ENCODE data around the gene CDH13. TPM values are rescaled to one million over a fixed set of nuclear protein-coding genes. Genes with fewer than 3 reads are reported as not detected.

Gene CDH13
- total and polyA plus RNA-seq, 9 of the 15 experiments (the other 6 are each of a cell fraction or from before 2014, with no cell fraction given): 0.03 TPM; not detected in 8

DNA sequence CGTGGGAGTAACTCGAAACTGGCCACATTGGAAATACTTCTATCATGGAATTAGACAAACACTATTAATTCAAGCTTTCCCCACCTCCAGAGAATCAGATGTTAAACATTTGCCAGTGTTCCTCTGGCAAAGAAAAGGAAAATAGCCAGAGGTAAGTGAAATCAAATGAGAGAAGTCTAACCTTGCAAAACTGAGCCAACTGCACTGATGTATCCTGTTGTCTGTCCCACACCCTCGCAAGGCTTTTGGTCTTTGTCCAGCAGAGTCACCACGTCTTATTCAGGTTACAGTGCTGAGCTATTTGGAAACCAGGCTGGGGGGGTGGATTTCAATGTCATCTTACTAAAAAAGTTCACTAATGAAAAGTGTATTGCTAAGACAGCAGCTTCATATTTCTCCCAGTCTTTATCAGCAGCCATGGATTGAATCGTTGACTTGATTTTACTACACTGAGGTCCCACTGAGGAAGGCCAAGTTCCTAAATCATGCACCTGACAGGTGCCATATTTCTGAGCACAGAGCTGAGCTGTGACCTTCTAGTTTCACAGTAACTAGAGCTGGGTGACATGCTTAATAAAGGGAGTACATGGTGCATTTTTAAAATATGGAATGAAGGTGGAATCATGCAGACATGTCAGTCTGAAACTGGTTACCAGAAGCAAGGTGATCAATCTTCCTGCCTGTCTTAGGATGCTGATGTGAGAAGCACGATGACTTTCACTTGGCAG, 1095.9 kb downstream of the CDH13 start:
- Histone ChIP-seq H3K79me2 (ENCODE audit: control insufficient read depth, insufficient read depth, low read length) (no peaks in the 10 kb centered on the region), H3K4me3 (no peak overlapping the region), H3K27ac (ENCODE audit: extremely low read depth, low read depth, low read length) (no peak overlapping the region), H3K4me1 (replicated peaks in 1 of 2; ENCODE audit: control insufficient read depth in 2 of 2, insufficient read depth in 2 of 2, low read length in 2 of 2) (no peaks in the 10 kb centered on the region), H3K27me3 (ENCODE audit: control insufficient read depth in 2 of 2, insufficient read depth in 2 of 2, low read length in 2 of 2) (peaks cover 3 to 7% of the 10 kb centered on the region in 2 experiments; a peak in 4 of 5 replicates), H3K4me2 (ENCODE audit: insufficient read depth, low read length) (no peak overlapping the region), H4K20me1 (replicated peaks; ENCODE audit: control insufficient read depth, insufficient read depth, low read length) (0 out of 2 replicates have a peak, but pooled peaks cover 3% of the 10 kb centered on the region), H3K9me1 (ENCODE audit: control insufficient read depth, insufficient read depth, low read length) (no peaks in the 10 kb centered on the region), H2AFZ (ENCODE audit: low read depth, low read length) (no peak overlapping the region), H3K9me3 (replicated peaks; ENCODE audit: control insufficient read depth, insufficient read depth, low read depth, low read length) (no peaks in the 10 kb centered on the region), H3K36me3 (ENCODE audit: control insufficient read depth, insufficient read depth, low read length) (no peaks in the 10 kb centered on the region), H3K9ac (ENCODE audit: insufficient read depth in 1 of 2, low read depth in 2 of 2, low read length in 2 of 2) (no peak overlapping the region)
- FAIRE-seq (no peak), ATAC-seq (no peak), DNase-seq (ENCODE audit: extremely low read depth in 1 of 4, low spot score in 3 of 4) (no peak)
- under 1% methylated on average over 6 of the region's 6 CpGs for WGBS (ENCODE audit: insufficient coverage, low coverage, missing lambda C conversion rate)
- ChIA-PET CTCF (ENCODE audit: low intra/inter-chr PET ratio) (no interaction called here), POLR2A (interaction anchor here (0.8 to 1.2 kb wide), 2 partner anchors 12 to 95 kb away, joined by 3 to 5 read pairs; no protein-coding TSS in a partner anchor)
- in situ Hi-C loops (cut with MboI) (no loop called here), intact Hi-C loops (cut with micrococcal nuclease) (no loop called here)
- BruUV-seq (replicated peaks): no TSS peak
- TF ChIP-seq ZC3H4 (CRISPR knock-in tag; IDR thresholded peaks at IDR 0.05; ENCODE audit: borderline replicate concordance) (no peak), SMARCE1 (IDR thresholded peaks at IDR 0.05) (no peak), ZNF699 (CRISPR knock-in tag; IDR thresholded peaks at IDR 0.05; ENCODE audit: insufficient replicate concordance) (no peak), GTF2E2 (tag; IDR thresholded peaks at IDR 0.05) (no peak), ZNF253 (CRISPR knock-in tag; conservative IDR thresholded peaks at IDR 0.05) (no peak), ZNF24 (IDR thresholded peaks at IDR 0.05) (no peak), MBD2 (IDR thresholded peaks at IDR 0.05; ENCODE audit: borderline replicate concordance, low read depth) (no peak), ZNF184 (CRISPR knock-in tag; IDR thresholded peaks at IDR 0.05) (no peak), MEIS2 (IDR thresholded peaks at IDR 0.05; ENCODE audit: partially characterized antibody) (no peak), FOXK2 (conservative IDR thresholded peaks at IDR 0.05 in 1 of 2, IDR thresholded peaks at IDR 0.05 in 1 of 2; ENCODE audit: low read depth in 2 of 2) (no peak), PTBP1 (IDR thresholded peaks at IDR 0.05; ENCODE audit: low read depth, low read length) (no peak), LEF1 (IDR thresholded peaks at IDR 0.05) (no peak), PHB2 (IDR thresholded peaks at IDR 0.05; ENCODE audit: low read depth) (no peak)
- TF ChIP-seq, protein P1, sequence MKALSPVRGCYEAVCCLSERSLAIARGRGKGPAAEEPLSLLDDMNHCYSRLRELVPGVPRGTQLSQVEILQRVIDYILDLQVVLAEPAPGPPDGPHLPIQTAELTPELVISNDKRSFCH (CRISPR knock-in tag; IDR thresholded peaks at IDR 0.05): no peak
- TF ChIP-seq, protein P1 (tag; IDR thresholded peaks at IDR 0.05): no peak
- TF ChIP-seq, protein P2, sequence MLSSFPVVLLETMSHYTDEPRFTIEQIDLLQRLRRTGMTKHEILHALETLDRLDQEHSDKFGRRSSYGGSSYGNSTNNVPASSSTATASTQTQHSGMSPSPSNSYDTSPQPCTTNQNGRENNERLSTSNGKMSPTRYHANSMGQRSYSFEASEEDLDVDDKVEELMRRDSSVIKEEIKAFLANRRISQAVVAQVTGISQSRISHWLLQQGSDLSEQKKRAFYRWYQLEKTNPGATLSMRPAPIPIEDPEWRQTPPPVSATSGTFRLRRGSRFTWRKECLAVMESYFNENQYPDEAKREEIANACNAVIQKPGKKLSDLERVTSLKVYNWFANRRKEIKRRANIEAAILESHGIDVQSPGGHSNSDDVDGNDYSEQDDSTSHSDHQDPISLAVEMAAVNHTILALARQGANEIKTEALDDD (IDR thresholded peaks at IDR 0.05): no peak

Data from K562 (cell line).